H1 (cell line): ENCODE measurements around the gene HEBP2. TPM values are rescaled to one million over a fixed set of nuclear protein-coding genes. Genes with fewer than 3 reads are reported as not detected.

ENCODE experiments used
- EP300 ChIP-seq, 2 experiments: IDR thresholded peaks; 1 replicate in 1 of 2; 2 replicates in 1 of 2; pipeline ENCODE4 v1.6.1; 2011 to 2012; ENCODE audit warnings: low read depth in 2 of 2, low read length in 2 of 2, mild to moderate bottlenecking in 2 of 2, borderline replicate concordance in 1 of 2, inconsistent platforms in 1 of 2, moderate library complexity in 1 of 2
- NANOG ChIP-seq: IDR thresholded peaks from 2 replicates; pipeline ENCODE4 v1.6.1; 2011; ENCODE audit warnings: low read length, low read depth, mild to moderate bottlenecking, inconsistent platforms; ENCODE audit not compliant: insufficient read depth, poor library complexity, severe bottlenecking
- RNF2 ChIP-seq: fragments of 200-900, 300-1000 bp; sonication (generic); IDR thresholded peaks from 2 replicates; pipeline ENCODE4 v1.7.1; 2016; ENCODE audit warnings: borderline replicate concordance, low read depth, mild to moderate bottlenecking, antibody characterized with exemption, low read length; ENCODE audit not compliant: poor library complexity, severe bottlenecking; ENCODE audit errors: missing control alignments
- SIRT6 ChIP-seq: IDR thresholded peaks from one replicate; pipeline ENCODE4 v1.7.1; 2012; ENCODE audit warnings: low read length, inconsistent platforms
- USF2 ChIP-seq: IDR thresholded peaks from 2 replicates; pipeline ENCODE4 v1.6.1; 2011; ENCODE audit warnings: low read length, improper control_type of control experiment
- polyA plus RNA-seq, 7 experiments: library from polyadenylated mRNA; depleted of rRNA in 3 of 7; stranded (reverse) in 5 of 7; unstranded in 2 of 7; fragments of >200 nt in 5 of 7; fragments of 200-250 nt in 2 of 7; gene quantifications; 1 replicate in 5 of 7; 2 replicates in 1 of 7; 4 replicates in 1 of 7; pipeline versions ENCODE4 v1.2.1 to v1.2.3, GENCODE V29; 2011 to 2013; ENCODE audit warnings: missing spikeins in 2 of 7, mixed read lengths in 2 of 7
- total RNA-seq: library from RNA; stranded (reverse); fragmentation: NEBNext Ultra II Directional; extraction: Animal tissue kit (Norgen Biotek cat#: 25700); gene quantifications from 2 replicates; pipeline ENCODE4 v1.2.1, GENCODE V29; 2021

HEBP2 gene
- total and polyA plus RNA-seq, 2 of the 8 experiments (the other 6 are each of a cell fraction or from before 2014, with no cell fraction given): 6.5 to 37.9 TPM

DNA sequence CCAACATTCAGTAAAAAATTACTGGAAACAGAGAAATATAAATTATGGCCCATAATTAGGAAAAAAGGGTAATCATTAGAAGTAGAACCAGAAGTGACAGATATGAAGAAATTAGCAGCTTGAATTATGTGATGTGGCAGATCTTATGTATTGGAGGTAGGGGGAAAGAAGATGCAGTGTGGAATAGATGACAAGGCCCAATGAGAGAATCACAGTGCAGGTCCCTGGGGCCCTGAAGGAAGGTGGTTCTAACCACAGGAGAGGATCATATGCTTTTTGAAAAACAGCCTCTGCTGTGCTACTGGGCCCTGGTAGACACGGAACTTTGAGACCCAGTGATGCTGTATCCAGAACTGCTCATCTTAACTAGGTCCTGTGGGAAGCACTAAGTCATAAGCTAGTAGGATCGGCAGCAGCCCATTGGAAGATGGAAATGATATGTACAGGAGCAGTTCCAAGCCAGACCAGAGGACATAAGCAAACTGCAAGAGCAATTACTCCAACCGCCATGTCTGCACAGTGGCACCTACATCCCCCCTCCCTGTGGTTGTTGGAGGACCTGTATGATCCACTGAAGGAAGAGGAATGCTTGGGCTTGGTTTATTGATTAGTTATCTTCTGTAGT lies 14.2 kb downstream of the HEBP2 start (continued):
- TF ChIP-seq USF2 (no peak), RNF2 (no peak), NANOG (no peak), SIRT6 (no peak), EP300 (IDR thresholded peaks at IDR 0.05; ENCODE audit: borderline replicate concordance in 1 of 2, low read depth in 2 of 2, low read length in 2 of 2) (no peak)
- TF ChIP-seq, all 59 proteins: peak for 0
